GM12865 (cell line): ENCODE measurements around the gene SBNO2.

Source experiments
- DNase-seq: peaks from one replicate; pipeline ENCODE4 v3.0.0; 2010; ENCODE audit warnings: low read depth
- H3K4me3 ChIP-seq: 2 replicates; pipeline ENCODE4 v1.5.1; 2011; ENCODE audit warnings: mild to moderate bottlenecking, low read depth, low read length, control low read depth
- CTCF ChIP-seq: IDR thresholded peaks from 2 replicates; pipeline ENCODE4 v1.5.1; 2011; ENCODE audit warnings: low read length, control low read depth, low read depth, inconsistent platforms; ENCODE audit not compliant: insufficient read depth; ENCODE audit errors: missing control alignments

SBNO2 gene

GRCh38 chr19:1143828-1144399, 30.2 kb downstream of the SBNO2 start:
- no peak overlapping the region for H3K4me3 ChIP-seq
- no peak for DNase-seq

GRCh38 chr19:1141944-1142343, 32.1 kb downstream of the SBNO2 start:
- no peak for TF ChIP-seq CTCF
- no peak overlapping the region for H3K4me3 ChIP-seq
- no peak for DNase-seq

More at GRCh38 chr19:1143828-1144399, 30.2 kb downstream of the SBNO2 start:
- TF ChIP-seq CTCF: no peak

GRCh38 chr19:1140272-1141027, 33.6 kb downstream of the SBNO2 start:
- no peak for DNase-seq
- TF ChIP-seq CTCF: no peak
- H3K4me3 ChIP-seq: no peak overlapping the region

- H3K4me3 ChIP-seq: no peak overlapping the region
- TF ChIP-seq CTCF: no peak
- no peak for DNase-seq
These were observed 34.9 kb downstream of the SBNO2 start for GRCh38 chr19:1139126-1139525.

- TF ChIP-seq CTCF: no peak
- DNase-seq: no peak
- no peak overlapping the region for H3K4me3 ChIP-seq
These were observed 35.9 kb downstream of the SBNO2 start for GRCh38 chr19:1138121-1138520.

- H3K4me3 ChIP-seq: no peak overlapping the region
- TF ChIP-seq CTCF: no peak
- no peak for DNase-seq
These were observed 37.3 kb downstream of the SBNO2 start for GRCh38 chr19:1136621-1137317.

GRCh38 chr19:1136201-1136600, 37.9 kb downstream of the SBNO2 start:
- no peak overlapping the region for H3K4me3 ChIP-seq
- peak; percentile 30 for DNase-seq
- TF ChIP-seq CTCF: no peak
